Heart left ventricle (tissue), 16 donors: ENCODE data around the gene RHOB. TPM values are rescaled to one million over a fixed set of nuclear protein-coding genes. Genes with fewer than 3 reads are reported as not detected.

Source experiments
- ATAC-seq, 4 donors: fragments of 200-7000 bp; cut with Tn5 transposase; one replicate each; pipeline ENCODE4 v1.9.1; 2020 to 2022; ENCODE audit warnings: moderate library complexity in 4 of 4, mild to moderate bottlenecking in 3 of 4, moderate number of reproducible peaks in 1 of 4
- DNase-seq, 5 donors: peaks; one replicate each; pipeline ENCODE4 v3.0.0-alpha.2; 2020
- H3K27ac ChIP-seq, 12 donors: fragments of 200-600 bp; sonication (generic) in 4 of 12; one replicate each; pipeline versions ENCODE4 v1.5.0 to v1.8.0; 2016 to 2022; ENCODE audit warnings: mild to moderate bottlenecking in 2 of 12
- H3K27me3 ChIP-seq, 9 donors: fragments of 200-600 bp; sonication (generic) in 2 of 9; one replicate each; pipeline versions ENCODE4 v1.5.1 to v1.8.0; 2016 to 2022; ENCODE audit warnings: mild to moderate bottlenecking in 3 of 9
- H3K36me3 ChIP-seq, 9 donors: fragments of 200-600 bp; sonication (generic) in 2 of 9; one replicate each; pipeline versions ENCODE4 v1.5.0 to v1.8.0; 2018 to 2022; ENCODE audit warnings: mild to moderate bottlenecking in 2 of 9
- H3K4me1 ChIP-seq, 12 donors: fragments of 200-600 bp; sonication (generic) in 4 of 12; one replicate each; pipeline versions ENCODE4 v1.5.0 to v1.8.0; 2016 to 2022; ENCODE audit warnings: mild to moderate bottlenecking in 3 of 12
- H3K4me3 ChIP-seq, 12 donors: fragments of 200-600 bp; sonication (generic) in 4 of 12; one replicate each; pipeline versions ENCODE4 v1.5.0 to v1.8.0; 2017 to 2022; ENCODE audit warnings: mild to moderate bottlenecking in 9 of 12, moderate library complexity in 4 of 12
- H3K9me3 ChIP-seq, 12 donors: fragments of 200-600 bp; sonication (generic) in 4 of 12; one replicate each; pipeline versions ENCODE4 v1.5.0 to v1.8.0; 2016 to 2022; ENCODE audit warnings: mild to moderate bottlenecking in 1 of 12
- POLR2A ChIP-seq, 2 donors: fragments of 450-650 bp; IDR thresholded peaks; one replicate each; pipeline ENCODE4 v1.6.1; 2017; ENCODE audit warnings: antibody characterized with exemption in 2 of 2, mild to moderate bottlenecking in 2 of 2, moderate library complexity in 2 of 2
- WGBS, 4 donors: extraction: QIAGEN DNeasy Blood & Tissue Kit in 2 of 4; methylation state at CpG; one replicate each; pipeline versions ENCODE4 v1.1.5 to v1.1.7; 2013 to 2018; 5-methylcytosine and 5-hydroxymethylcytosine counted together
- intact Hi-C, 10 donors: fragments of 100-400 bp; cut with DNase I; formaldehyde crosslinking; loops; one replicate each; pipeline versions ENCODE4 v1.11.1 to v1.14.2; 2022
- polyA plus RNA-seq, 2 donors: library from polyadenylated mRNA; stranded (reverse); fragments of 200-250 nt; gene quantifications; one replicate each; pipeline ENCODE4 v1.2.3, GENCODE V29; 2013
- total RNA-seq, 9 donors: library from RNA; depleted of rRNA in 2 of 9; stranded (reverse); fragments of >200 nt in 2 of 9; fragmentation: NEBNext Ultra II Directional in 3 of 9; extraction: Animal tissue kit (Norgen Biotek cat#: 25700) in 3 of 9; gene quantifications; one replicate each; pipeline versions ENCODE4 v1.1.0 to v1.2.4, GENCODE V29; 2016 to 2023
- TF ChIP-seq, protein P1 (sequence below), 12 donors: fragments of 200-600 bp; sonication (generic) in 4 of 12; IDR thresholded peaks; one replicate each; pipeline versions ENCODE4 v1.5.0 to v1.8.0; 2018 to 2022; ENCODE audit warnings: antibody characterized with exemption in 12 of 12, mild to moderate bottlenecking in 5 of 12
- donor health status: ischemic (EF 13 %, LVEDD 7.1; RV severe dilation, severe dysfunction).
- donor health status: healthy with polysubstance abuse.
- donor health status: DM: no; HTN: yes; CAD: no.
- donor health status: DM: no; HTN: no; CAD: no.
- donor health status: ischemic (EF 25% LVEDD 6.9; RV normal size, moderate dysfunction).
- donor health status: ischemic (EF 25% LVEDD 5.7; RV mildly dilated, moderate dysfunction).
- donor health status: healthy.
- donor health status: DM: yes; HTN: yes; CAD: no.
- donor health status: ischemic (EF 35%, LVEDD 5.7; RV mildly dilated, moderate dysfunction).
- donor health status: nonischemic (EF 11% LVEDD 7.7; RV severe dilation, severe dysfunction).
- donor health status: DM: yes; HTN: yes; CAD: no.
- donor health status: PGD.
- donor health status: ischemic (EF 29% LVEDD 5.4; RV normal size, mild dysfunction).
- donor health status: nonischemic (EF 23%, LVEDD 6.1; RV moderate dilation, normal function).

RHOB gene
- total and polyA plus RNA-seq, 11 donors = 105 to 429 (median 169) TPM

GRCh38 chr2:20470211-20470610 lies 23.3 kb downstream of the RHOB start:
- Histone ChIP-seq H3K4me1 (peaks cover 0 to 14% (median 2%) of the 10 kb centered on the region in 12 donors), H3K36me3 (no peaks in the 10 kb centered on the region), H3K27ac (no peak overlapping the region), H3K4me3 (no peak overlapping the region), H3K27me3 (no peaks in the 10 kb centered on the region), H3K9me3 (no peaks in the 10 kb centered on the region)
- no peak for ATAC-seq
- WGBS, 4 donors = 93 to 98% (median 96%) methylated on average over 6 of the region's 6 CpGs
- DNase-seq = no peak
- no peak for TF ChIP-seq POLR2A (IDR thresholded peaks at IDR 0.05)
- TF ChIP-seq, protein P1, sequence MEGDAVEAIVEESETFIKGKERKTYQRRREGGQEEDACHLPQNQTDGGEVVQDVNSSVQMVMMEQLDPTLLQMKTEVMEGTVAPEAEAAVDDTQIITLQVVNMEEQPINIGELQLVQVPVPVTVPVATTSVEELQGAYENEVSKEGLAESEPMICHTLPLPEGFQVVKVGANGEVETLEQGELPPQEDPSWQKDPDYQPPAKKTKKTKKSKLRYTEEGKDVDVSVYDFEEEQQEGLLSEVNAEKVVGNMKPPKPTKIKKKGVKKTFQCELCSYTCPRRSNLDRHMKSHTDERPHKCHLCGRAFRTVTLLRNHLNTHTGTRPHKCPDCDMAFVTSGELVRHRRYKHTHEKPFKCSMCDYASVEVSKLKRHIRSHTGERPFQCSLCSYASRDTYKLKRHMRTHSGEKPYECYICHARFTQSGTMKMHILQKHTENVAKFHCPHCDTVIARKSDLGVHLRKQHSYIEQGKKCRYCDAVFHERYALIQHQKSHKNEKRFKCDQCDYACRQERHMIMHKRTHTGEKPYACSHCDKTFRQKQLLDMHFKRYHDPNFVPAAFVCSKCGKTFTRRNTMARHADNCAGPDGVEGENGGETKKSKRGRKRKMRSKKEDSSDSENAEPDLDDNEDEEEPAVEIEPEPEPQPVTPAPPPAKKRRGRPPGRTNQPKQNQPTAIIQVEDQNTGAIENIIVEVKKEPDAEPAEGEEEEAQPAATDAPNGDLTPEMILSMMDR (IDR thresholded peaks at IDR 0.05) = no peak
- intact Hi-C loops = no loop called here

DNA sequence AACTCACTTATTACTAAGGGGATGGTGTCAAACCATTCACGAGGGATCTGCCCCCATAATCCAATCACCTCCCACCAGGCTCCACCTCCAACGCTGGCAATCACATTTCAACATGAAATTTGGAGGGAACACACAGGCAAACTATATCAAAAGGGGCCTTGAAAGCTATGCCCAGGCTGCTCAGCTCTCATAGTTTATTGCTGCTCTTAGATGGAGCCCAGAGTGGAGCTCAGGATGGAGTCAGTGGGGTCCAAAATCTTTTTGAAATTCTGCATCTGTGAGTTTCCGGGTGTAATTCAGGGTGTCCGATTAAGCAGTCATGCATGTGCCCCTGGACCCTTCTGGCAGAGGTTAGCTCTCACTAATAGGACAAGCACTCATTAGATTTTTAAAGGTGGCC lies 24.3 kb downstream of the RHOB start:
- no peaks in the 10 kb centered on the region for H3K36me3 ChIP-seq
- H3K27ac ChIP-seq = no peak overlapping the region
- no peak overlapping the region for H3K4me3 ChIP-seq
- ATAC-seq = no peak
- intact Hi-C loops = no loop called here
- no peaks in the 10 kb centered on the region for H3K27me3 ChIP-seq
- TF ChIP-seq, protein P1 (IDR thresholded peaks at IDR 0.05) = no peak
- TF ChIP-seq POLR2A (IDR thresholded peaks at IDR 0.05) = no peak
- DNase-seq = no peak
- peaks cover 0 to 16% (median 2%) of the 10 kb centered on the region in 12 donors for H3K4me1 ChIP-seq
- H3K9me3 ChIP-seq = no peaks in the 10 kb centered on the region
- WGBS, 4 donors = 85 to 94% (median 93%) methylated on average over 4 of the region's 4 CpGs

- peak in 1 of 5 donors; percentile 6 for DNase-seq
- Histone ChIP-seq H3K36me3 (no peaks in the 10 kb centered on the region), H3K4me3 (no peak overlapping the region), H3K27ac (no peak overlapping the region), H3K27me3 (no peaks in the 10 kb centered on the region), H3K4me1 (peaks cover 0 to 12% (median 0%) of the 10 kb centered on the region in 12 donors), H3K9me3 (no peaks in the 10 kb centered on the region)
- intact Hi-C loops = no loop called here
- WGBS, 4 donors = 61 to 82% (median 69%) methylated on average over 1 of the region's 1 CpG
- TF ChIP-seq, protein P1 (IDR thresholded peaks at IDR 0.05) = no peak
- no peak for TF ChIP-seq POLR2A (IDR thresholded peaks at IDR 0.05)
- ATAC-seq = no peak
Observed at GRCh38 chr2:20471902-20472559, 25.2 kb downstream of the RHOB start.

GRCh38 chr2:20472569-20472968 lies 25.7 kb downstream of the RHOB start:
- intact Hi-C loops = no loop called here
- no peak for ATAC-seq

More at GRCh38 chr2:20472569-20472968, 25.7 kb downstream of the RHOB start:
- WGBS, 4 donors = 93 to 95% (median 94%) methylated on average over 4 of the region's 4 CpGs
- Histone ChIP-seq H3K9me3 (no peaks in the 10 kb centered on the region), H3K4me1 (peaks cover 0 to 12% (median 0%) of the 10 kb centered on the region in 12 donors), H3K4me3 (no peak overlapping the region), H3K27me3 (no peaks in the 10 kb centered on the region), H3K27ac (no peak overlapping the region), H3K36me3 (no peaks in the 10 kb centered on the region)
- TF ChIP-seq, protein P1 (IDR thresholded peaks at IDR 0.05) = no peak
- no peak for TF ChIP-seq POLR2A (IDR thresholded peaks at IDR 0.05)
- DNase-seq = peak in 1 of 5 donors; percentile 17
